Fibroblast of lung (primary cell): ENCODE results near the gene SLIT3. TPM values are rescaled to one million over a fixed set of nuclear protein-coding genes. Genes with fewer than 3 reads are reported as not detected.

Experiments
- DNase-seq, 2 donors: peaks; one replicate each; pipeline versions ENCODE4 v3.0.0 to v3.0.0-alpha.2; 2010; ENCODE audit warnings: low read depth in 2 of 2
- H2AFZ ChIP-seq: 2 replicates; pipeline ENCODE4 v1.5.1; 2012; ENCODE audit warnings: low read length, control low read depth, inconsistent platforms
- H3K27ac ChIP-seq: 2 replicates; pipeline ENCODE4 v1.5.1; 2011; ENCODE audit warnings: low read length, control low read depth; ENCODE audit not compliant: insufficient read depth
- H3K27me3 ChIP-seq: 2 replicates; pipeline ENCODE4 v1.5.1; 2011; ENCODE audit warnings: mild to moderate bottlenecking, low read length; ENCODE audit not compliant: control insufficient read depth, insufficient read depth
- H3K36me3 ChIP-seq: 2 replicates; pipeline ENCODE4 v1.5.1; 2011; ENCODE audit warnings: low read length; ENCODE audit not compliant: control insufficient read depth, insufficient read depth
- H3K4me1 ChIP-seq: 2 replicates; pipeline ENCODE4 v1.5.1; 2011; ENCODE audit warnings: low read length; ENCODE audit not compliant: control insufficient read depth, insufficient read depth; ENCODE audit errors: extremely low read depth
- H3K4me2 ChIP-seq: 2 replicates; pipeline ENCODE4 v1.5.1; 2011; ENCODE audit warnings: low read length, control low read depth; ENCODE audit not compliant: insufficient read depth; ENCODE audit errors: extremely low read depth
- H3K4me3 ChIP-seq, 4 experiments: fragments of 200-600 bp in 1 of 4; sonication (generic) in 1 of 4; replicated peaks in 1 of 4; 2 replicates each; pipeline ENCODE4 v1.5.1; 2011 to 2016; ENCODE audit warnings: low read length in 4 of 4, low read depth in 3 of 4, mild to moderate bottlenecking in 3 of 4, control low read depth in 2 of 4, inconsistent platforms in 1 of 4, mixed read lengths in 1 of 4; ENCODE audit not compliant: insufficient read depth in 1 of 4; ENCODE audit errors: control extremely low read depth in 1 of 4
- H3K79me2 ChIP-seq: 2 replicates; pipeline ENCODE4 v1.5.1; 2012; ENCODE audit warnings: mild to moderate bottlenecking, low read length, inconsistent platforms; ENCODE audit not compliant: control insufficient read depth, insufficient read depth
- H3K9ac ChIP-seq: 2 replicates; pipeline ENCODE4 v1.5.1; 2011; ENCODE audit warnings: mild to moderate bottlenecking, low read length, control low read depth; ENCODE audit not compliant: insufficient read depth
- H3K9me3 ChIP-seq: 2 replicates; pipeline ENCODE4 v1.5.1; 2012; ENCODE audit warnings: low read depth, low read length; ENCODE audit not compliant: control insufficient read depth, insufficient read depth
- H4K20me1 ChIP-seq: 2 replicates; pipeline ENCODE4 v1.5.1; 2011; ENCODE audit warnings: low read length; ENCODE audit not compliant: control insufficient read depth, insufficient read depth; ENCODE audit errors: extremely low read depth
- CTCF ChIP-seq, 2 donors: IDR thresholded peaks in 1 of 2; conservative IDR thresholded peaks in 1 of 2; 1 replicate in 1 of 2; 2 replicates in 1 of 2; pipeline ENCODE4 v1.5.1; 2011 to 2012; ENCODE audit warnings: low read length in 2 of 2, control low read depth in 1 of 2, inconsistent platforms in 1 of 2, low read depth in 1 of 2, mild to moderate bottlenecking in 1 of 2
- EZH2 ChIP-seq: IDR thresholded peaks from 2 replicates; pipeline ENCODE4 v1.5.1; 2012; ENCODE audit warnings: low read length, control low read depth, mild to moderate bottlenecking; ENCODE audit errors: missing control alignments
- polyA plus RNA-seq, 2 donors: library from polyadenylated mRNA; depleted of rRNA in 1 of 2; stranded (reverse) in 1 of 2; unstranded in 1 of 2; fragments of >200 nt; gene quantifications; 2 replicates each; pipeline ENCODE4 v1.2.1, GENCODE V29; 2011 to 2012; ENCODE audit warnings: missing spikeins in 1 of 2
- total RNA-seq: library from RNA; depleted of rRNA; stranded (reverse); fragments of >200 nt; gene quantifications from 2 replicates; pipeline ENCODE4 v1.2.1, GENCODE V29; 2014

Gene SLIT3
- total and polyA plus RNA-seq, 2 donors (not counting 1 experiment from before 2014, with no cell fraction given): 1.6 to 4.6 TPM

GRCh38 chr5:169283887-169284286, 17.1 kb downstream of the SLIT3 start:
- no peaks in the 10 kb centered on the region for H3K79me2 ChIP-seq
- no peak overlapping the region for H2AFZ ChIP-seq
- no peaks in the 10 kb centered on the region for H4K20me1 ChIP-seq
- no peak overlapping the region for H3K27ac ChIP-seq
- H3K4me3 ChIP-seq: no peak overlapping the region
- DNase-seq: no peak
- no peaks in the 10 kb centered on the region for H3K27me3 ChIP-seq
- H3K36me3 ChIP-seq: no peaks in the 10 kb centered on the region
- no peaks in the 10 kb centered on the region for H3K4me1 ChIP-seq
- no peak for TF ChIP-seq CTCF (conservative IDR thresholded peaks at IDR 0.05 in 1 of 2, IDR thresholded peaks at IDR 0.05 in 1 of 2; ENCODE audit: low read depth in 1 of 2, low read length in 2 of 2)
- no peak for TF ChIP-seq EZH2
- no peak overlapping the region for H3K4me2 ChIP-seq
- H3K9ac ChIP-seq: no peak overlapping the region
- H3K9me3 ChIP-seq: no peaks in the 10 kb centered on the region

GRCh38 chr5:169281625-169282024, 19.3 kb downstream of the SLIT3 start:
- Histone ChIP-seq H3K4me3 (no peak overlapping the region), H3K9ac (no peak overlapping the region), H3K4me2 (no peak overlapping the region), H2AFZ (no peak overlapping the region), H3K27ac (no peak overlapping the region), H3K36me3 (no peaks in the 10 kb centered on the region), H3K27me3 (no peaks in the 10 kb centered on the region), H3K79me2 (no peaks in the 10 kb centered on the region), H3K4me1 (no peaks in the 10 kb centered on the region), H3K9me3 (no peaks in the 10 kb centered on the region), H4K20me1 (no peaks in the 10 kb centered on the region)
- TF ChIP-seq CTCF (conservative IDR thresholded peaks at IDR 0.05 in 1 of 2, IDR thresholded peaks at IDR 0.05 in 1 of 2; ENCODE audit: low read depth in 1 of 2, low read length in 2 of 2) (no peak), EZH2 (no peak)
- no peak for DNase-seq

- Histone ChIP-seq H3K27ac (no peak overlapping the region), H3K4me1 (no peaks in the 10 kb centered on the region), H3K4me3 (no peak overlapping the region), H3K4me2 (no peak overlapping the region), H3K79me2 (no peaks in the 10 kb centered on the region), H2AFZ (no peak overlapping the region), H3K27me3 (no peaks in the 10 kb centered on the region), H4K20me1 (no peaks in the 10 kb centered on the region), H3K36me3 (no peaks in the 10 kb centered on the region), H3K9ac (no peak overlapping the region), H3K9me3 (no peaks in the 10 kb centered on the region)
- no peak for TF ChIP-seq CTCF (conservative IDR thresholded peaks at IDR 0.05 in 1 of 2, IDR thresholded peaks at IDR 0.05 in 1 of 2; ENCODE audit: low read depth in 1 of 2, low read length in 2 of 2)
- DNase-seq: peak in 1 of 2 donors; percentile 45
Measured at GRCh38 chr5:169280696-169281095, 20.2 kb downstream of the SLIT3 start.
